DOHH2 (cell line): ENCODE results near the gene FBXW5.

Source experiments
- EZH2phosphoT487 ChIP-seq: fragments of 200-600 bp; sonication (generic); IDR thresholded peaks from 2 replicates; pipeline ENCODE4 v1.6.1; 2017; ENCODE audit warnings: borderline replicate concordance, mild to moderate bottlenecking, antibody characterized with exemption, low read length, moderate library complexity, mixed read lengths
- TF ChIP-seq, protein P1 (sequence below): fragments of 200-600 bp; sonication (generic); IDR thresholded peaks from one replicate; pipeline ENCODE4 v1.5.1; 2014; ENCODE audit warnings: antibody characterized with exemption, mild to moderate bottlenecking, low read depth, low read length; ENCODE audit not compliant: poor library complexity, severe bottlenecking

DNA sequence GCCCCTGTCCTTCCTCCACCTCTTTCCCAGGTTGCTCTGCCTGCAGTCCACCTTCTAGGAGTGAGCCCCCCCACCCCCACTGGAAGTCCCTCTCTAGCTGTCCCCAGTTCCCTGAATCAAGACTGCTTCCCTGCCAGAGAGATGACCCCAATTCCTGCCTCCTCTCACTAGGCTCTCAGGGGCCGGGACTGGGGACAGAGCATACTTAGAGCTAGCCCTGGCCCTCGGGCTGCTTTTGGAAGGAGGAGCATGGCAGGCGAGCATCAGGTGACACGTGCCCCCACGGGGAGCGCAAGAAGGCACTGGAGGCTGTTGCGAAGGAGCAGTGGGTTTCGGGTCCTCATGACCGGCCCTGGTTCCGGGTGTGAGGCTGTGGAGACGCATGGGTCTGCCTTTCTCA, 48.5 kb downstream of the FBXW5 start:
- TF ChIP-seq, protein P1, sequence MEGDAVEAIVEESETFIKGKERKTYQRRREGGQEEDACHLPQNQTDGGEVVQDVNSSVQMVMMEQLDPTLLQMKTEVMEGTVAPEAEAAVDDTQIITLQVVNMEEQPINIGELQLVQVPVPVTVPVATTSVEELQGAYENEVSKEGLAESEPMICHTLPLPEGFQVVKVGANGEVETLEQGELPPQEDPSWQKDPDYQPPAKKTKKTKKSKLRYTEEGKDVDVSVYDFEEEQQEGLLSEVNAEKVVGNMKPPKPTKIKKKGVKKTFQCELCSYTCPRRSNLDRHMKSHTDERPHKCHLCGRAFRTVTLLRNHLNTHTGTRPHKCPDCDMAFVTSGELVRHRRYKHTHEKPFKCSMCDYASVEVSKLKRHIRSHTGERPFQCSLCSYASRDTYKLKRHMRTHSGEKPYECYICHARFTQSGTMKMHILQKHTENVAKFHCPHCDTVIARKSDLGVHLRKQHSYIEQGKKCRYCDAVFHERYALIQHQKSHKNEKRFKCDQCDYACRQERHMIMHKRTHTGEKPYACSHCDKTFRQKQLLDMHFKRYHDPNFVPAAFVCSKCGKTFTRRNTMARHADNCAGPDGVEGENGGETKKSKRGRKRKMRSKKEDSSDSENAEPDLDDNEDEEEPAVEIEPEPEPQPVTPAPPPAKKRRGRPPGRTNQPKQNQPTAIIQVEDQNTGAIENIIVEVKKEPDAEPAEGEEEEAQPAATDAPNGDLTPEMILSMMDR, result no peak
- TF ChIP-seq EZH2phosphoT487, result no peak
